NCI-H524 (cell line): ENCODE data around the gene NLGN1.
A peak's percentile ranks its signal among the peaks of the same experiment; 100 is the strongest.

Experiments used
- DNase-seq, 2 experiments: peaks; one replicate each; lab custom pipeline; 2025; lab: John Stamatoyannopoulos, UW

Gene NLGN1

DNA sequence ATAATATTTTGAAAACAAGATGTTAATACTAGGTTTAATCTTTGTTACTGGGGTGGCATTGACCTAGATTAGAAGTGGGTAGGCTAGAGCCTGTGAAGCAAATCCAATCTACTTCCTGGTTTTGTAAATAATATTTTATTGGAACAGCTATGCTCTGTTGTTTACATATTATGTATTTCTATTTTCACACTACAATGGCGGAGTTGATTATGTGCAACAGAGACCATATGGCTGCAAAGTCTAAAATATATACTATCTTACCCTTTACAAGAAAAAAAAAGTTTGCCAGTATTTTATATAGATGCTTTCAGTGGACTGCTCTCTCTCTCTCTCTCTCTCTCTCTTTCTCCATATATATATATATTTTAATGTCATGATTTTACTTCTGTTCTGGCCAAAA lies 244.2 kb downstream of the NLGN1 start:
- no peak for DNase-seq

DNA sequence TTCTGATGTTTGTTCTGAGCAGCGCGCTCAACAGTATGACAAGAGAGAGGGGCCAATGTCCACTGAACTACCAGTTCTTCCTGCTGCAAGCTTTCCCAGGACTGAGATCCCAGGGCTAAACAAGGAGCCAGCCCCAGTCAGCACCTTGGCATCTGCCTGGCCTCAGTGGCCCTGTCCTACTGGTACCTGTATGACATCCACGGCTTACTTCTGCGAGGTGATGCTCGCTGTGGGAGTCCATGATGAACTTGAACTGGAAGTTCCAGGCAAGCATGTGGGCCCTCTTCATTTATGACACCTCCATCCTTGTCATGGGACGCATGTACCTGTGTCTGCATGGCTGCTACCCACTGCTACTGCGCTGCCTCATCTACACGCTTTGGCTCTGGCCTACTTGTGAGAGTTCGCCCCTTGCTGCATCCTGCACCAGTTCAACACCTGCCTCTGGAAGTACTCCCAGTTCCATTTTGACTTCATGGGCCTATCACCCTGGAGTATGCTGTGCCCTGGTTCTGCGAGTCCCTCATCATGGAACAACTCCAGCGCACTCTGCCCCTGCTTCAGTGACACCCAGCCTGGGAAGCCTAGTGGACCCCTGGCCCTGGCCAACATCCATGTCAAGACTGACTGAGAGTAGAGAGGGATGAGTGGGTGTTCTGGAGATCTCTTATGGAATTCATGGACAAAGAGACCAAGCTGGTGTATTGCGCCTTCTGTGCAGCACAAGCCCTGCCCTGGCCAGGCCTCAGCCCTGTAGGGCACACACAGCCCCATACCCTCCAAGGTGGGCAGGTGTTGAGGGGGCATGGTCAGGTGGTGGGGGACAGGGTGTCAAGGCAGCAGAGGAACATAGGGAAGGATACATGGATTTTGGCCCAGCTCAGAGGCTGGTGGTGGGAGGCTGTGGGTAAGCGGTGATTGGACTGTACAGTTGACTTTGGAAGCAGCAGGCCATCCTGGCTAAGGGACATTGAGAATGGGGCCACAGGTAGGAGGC lies 246.8 kb downstream of the NLGN1 start:
- no peak for DNase-seq

DNA sequence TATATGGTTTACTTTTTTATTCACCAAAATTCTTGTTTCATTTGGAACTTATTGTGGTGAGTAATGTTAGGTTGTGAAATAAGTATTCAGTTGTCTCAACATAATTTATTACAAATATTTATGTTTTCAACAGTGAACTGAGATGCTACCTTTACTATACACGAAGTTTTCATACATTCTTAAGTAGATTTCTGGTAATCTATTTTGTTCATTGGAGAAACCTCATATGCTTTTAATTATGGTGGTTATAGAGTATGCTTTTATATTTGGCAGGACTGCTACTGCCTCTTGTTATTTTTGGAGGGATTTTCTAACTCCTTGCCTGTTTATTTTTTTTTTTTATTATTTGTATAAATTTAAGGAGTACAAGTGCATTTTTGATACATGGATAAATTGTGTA lies 253.1 kb downstream of the NLGN1 start:
- no peak for DNase-seq

DNA sequence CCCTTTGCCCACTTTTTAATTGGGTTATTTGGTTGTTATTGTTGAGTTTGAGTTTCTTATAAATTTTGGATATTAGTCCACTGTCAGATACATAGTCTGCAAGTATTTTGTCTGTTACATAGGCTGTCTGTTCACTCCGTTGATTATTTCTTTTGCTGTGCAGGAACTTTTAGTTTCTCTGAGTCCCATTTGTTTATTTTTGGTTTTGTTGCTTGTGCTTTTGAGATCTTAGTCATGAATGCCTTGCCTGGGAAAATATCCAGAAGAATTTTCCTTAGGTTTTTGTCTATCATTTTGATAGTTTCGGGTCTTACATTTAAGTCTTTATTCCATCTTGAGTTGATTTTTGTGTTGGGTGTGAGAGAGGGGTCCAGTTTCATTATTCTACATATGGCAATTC lies 254.5 kb downstream of the NLGN1 start:
- DNase-seq, result no peak

DNA sequence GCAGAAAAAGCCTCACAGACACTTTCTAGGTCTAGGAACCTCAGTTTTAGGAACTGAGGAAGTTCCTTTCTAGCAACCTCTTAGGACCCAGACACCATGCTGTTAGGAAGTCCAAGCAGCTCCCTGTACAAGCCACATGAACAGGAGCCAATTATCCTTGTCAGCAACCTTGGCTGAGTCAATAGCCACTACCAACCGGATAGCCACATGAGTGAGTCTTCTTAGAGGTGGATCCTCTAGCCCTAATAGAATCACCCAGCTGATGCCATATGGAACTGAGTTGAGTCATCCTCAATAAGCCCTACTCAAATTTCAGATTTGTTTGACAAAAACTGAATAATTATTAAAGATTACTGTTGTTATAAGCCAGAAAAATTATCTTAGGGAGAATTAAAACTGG lies 256.2 kb downstream of the NLGN1 start:
- DNase-seq, result peak; percentile 74 to 95

DNA sequence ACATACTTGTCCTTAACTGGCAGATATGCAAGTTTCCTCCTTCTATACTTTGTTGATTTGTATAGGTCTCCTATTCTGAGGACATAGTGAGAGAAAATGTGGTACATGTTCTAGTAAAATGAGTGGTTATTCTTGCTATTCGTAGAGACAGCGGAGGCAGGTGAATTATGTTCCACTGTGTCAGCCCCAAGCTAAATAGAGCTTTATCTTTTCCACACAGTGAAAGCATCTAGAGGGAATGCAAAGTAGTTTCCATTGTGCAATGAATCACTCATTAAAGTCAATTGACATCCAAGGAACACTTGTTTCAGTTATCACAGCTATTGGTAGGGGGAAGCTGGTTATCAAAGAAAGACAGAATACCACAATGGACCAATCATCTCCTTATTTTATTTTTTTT lies 262.4 kb downstream of the NLGN1 start:
- no peak for DNase-seq

DNA sequence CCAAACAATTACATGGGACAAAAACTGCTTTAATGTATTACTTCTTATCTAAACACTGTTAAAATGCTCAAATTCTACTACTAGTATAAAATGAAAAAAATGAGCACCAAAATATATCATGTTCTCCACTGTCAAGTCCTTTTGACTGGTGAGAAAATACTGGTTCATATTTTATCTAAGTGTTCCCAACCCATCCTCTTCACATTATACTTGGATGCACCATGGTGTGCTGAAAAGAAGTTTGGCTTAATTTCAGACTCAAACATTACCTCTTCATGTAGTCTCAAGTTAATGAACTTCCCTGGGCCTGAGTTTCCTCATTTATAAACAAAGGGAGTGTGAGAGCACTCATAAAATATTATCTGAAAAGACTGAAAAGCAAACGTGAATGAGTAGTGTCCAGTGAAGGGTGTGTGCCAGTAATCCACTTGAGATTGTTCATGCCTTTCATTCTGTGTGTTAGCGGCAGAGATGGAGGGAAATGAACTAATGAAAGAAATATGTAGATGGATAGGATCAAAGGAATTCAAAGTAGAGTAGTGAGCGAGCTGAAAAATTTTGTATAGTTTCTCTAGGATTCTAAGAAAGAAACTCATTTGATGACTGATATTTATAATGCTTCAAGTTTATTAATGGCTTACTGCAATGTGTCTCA lies 263.2 kb downstream of the NLGN1 start:
- DNase-seq, result no peak

DNA sequence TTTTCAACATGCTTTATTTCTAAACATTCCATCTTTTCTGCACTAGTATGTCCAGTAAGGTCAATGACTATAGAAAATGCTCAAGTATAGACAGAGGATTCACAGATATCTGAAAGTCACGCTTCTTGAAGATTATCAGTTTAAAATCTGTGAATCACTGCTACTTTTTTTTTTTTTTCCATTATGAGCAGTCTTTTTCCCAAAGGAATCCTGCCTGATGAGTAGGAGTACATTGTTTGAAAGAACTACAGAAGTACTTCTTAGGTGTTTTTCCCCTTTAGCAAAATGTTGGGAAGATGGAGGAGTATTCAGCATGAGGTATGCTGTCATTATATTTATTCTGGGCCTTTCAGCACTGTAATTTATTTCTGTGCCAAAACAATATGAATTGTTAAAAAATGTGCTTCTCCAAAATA lies 266.2 kb downstream of the NLGN1 start:
- no peak for DNase-seq

DNA sequence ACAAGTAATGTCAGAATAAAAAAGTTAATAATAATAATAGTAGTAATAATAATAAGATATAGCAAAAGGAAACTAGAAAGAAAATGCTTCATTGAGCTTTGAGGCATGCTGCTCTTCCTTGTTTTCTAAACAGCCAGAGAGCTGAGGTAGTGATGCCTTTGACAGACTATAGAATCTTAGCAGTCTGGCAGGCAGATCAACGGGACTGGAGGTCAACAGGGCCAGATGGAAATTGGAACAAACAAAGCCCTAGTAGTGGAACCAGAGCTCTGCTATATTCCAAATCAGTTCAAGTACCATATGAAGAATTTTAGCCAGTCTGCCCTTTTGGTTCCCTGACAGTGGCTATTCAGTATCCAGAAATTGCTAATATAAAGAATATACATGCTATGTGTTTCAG lies 278.6 kb downstream of the NLGN1 start:
- peak in 1 of 2 experiments; percentile 63 for DNase-seq

DNA sequence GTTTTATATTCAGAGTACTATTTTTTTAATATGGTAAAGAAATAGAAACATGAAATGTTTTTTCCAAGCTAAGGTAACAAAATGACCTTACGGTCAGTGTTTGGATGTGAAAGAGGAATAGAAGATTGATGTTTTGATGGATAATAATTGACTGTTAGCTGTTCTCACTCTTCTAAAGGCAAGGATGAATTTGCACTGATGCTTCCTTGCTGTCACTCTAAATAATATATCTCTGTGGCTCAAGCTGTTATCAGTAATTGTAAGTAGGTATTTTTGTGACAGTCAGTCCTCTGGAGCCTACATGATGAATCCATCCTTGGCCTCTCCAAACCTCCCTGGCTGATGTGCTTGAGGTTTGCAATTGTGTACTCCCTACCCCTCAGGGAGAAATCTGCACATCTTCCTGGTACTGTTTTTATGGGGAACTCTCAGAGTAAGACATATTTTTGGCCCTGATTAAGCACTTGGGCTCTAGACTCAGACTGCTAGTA lies 283.7 kb downstream of the NLGN1 start:
- DNase-seq, result no peak

DNA sequence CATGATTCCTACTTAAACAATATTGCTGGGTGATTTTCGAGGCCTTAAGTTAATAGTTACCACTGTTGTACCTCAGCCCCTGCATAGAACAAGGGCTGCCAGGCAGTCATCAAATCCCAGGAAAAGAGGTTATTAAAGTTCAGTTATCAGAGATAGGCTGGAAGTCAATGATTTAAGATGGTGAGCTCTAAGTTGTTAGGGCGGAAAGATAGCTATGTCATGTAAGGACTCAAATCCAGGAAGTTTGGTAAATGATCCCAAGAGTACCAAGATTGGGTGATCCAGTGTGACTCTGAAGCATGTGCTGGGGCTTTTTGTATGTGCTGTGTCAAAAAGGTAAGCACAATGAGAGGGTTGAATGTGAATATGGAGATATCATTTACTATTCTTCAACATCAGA lies 287.9 kb downstream of the NLGN1 start:
- DNase-seq, result no peak

DNA sequence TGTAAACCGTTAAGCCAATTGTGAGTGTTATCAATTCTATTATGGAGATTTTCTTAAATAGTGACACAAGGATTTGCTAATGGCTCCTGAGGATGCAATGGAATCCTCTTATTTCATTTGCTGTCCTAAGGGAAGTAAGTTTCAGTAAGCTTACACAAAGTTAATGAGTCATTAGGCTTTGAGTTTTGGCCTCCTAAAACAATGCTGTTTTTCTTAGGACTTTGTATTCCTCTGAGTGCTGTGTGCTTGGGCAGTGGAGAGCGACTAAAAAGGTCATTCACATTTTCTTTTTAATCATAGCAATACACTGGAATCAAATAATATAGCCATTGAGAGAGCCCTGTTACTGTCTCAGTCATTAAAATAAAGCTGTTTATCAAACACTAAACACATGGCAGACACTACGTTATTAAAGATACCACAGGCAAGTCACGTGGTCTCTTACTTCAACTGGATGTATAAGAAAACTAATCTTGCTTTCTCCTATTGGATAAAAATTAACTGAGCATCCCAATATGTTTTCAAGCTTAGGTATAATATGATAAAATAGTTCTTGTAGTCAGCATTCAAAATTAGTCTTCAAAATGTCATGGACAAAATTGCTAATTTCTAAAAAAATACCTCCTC lies 290.8 kb downstream of the NLGN1 start:
- DNase-seq, result no peak

DNA sequence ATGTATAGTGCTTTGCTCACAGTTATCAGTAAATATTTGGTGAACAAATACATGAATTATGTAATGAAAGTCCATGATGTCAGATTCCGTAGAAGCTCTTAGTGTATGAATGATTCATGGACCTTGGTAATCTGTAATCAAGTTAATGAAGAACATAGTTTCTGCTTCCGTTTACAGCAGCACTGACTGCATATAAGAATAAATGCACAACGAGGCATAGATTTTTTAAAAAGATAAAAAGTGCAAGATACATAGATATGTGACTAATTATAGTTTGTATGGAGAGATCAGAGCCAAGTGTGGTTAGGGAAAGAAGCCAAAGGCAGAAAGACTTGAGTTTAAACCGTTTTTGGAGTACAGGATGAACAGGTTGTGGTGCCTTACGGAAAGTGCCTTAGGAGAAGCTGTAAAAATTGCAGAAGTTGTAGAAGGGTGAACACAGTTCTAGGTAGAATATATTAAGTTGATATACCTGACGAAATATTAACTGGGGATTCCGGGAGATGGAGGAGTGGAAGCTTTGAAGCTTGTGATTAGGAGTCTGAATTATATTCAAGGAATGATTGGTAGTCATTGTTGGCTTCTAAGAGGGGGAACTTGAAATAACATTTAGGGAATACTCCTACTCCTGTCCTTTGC lies 293.1 kb downstream of the NLGN1 start:
- no peak for DNase-seq

DNA sequence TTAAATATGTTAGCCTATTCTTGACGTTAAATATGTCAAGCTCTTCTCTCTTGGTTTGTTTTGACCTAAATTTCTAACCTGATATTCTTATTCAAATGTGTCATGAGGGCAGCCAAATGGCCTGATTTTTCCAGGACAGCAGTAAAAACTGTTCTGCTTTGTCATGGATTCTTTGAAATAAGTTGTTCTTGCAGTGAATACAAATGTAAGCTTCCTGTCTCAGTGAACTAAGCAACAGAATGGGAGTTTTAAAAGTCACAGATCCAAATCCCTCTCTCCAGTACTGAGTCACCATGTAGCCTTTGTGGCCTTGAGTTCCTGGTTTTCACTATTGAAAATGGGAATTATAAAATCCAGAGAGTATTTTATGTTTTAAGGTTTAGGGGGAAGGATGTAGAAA lies 301.8 kb downstream of the NLGN1 start:
- no peak for DNase-seq

DNA sequence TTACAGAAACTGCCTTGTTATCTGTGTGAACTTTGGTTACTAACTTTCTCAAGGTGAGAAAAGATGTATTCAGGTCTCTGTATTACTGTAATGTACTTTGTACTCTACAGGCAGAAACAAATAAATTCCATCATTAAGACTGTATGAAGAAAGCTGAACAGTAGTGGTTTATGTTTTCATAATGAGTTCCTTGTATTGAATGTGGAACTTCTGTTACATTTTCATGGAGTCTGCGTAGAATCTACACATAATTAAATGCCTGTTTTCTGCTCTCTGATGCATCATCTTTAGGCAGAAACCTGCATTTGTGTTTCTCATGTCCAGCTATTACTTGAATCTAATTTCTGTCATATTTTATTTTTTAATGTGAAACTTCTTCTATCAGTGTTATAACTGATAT lies 302.8 kb downstream of the NLGN1 start:
- no peak for DNase-seq

DNA sequence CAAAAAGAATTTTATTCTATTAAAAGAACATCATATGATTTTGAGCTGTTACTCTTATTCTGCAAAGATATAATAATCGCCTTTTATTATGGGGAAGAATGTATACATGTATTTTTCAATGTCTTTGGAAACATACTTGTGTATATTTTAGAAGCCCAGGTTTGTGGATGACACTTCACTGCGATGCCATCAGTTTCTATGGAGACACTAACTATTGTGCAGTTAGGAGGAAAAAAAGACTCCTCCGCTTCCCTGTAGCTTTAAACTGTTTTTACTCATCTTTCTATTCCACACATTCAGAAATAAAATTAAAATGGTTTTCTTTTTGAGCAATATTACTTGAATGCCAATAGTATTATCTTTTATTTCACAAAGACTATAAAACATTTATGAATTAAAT lies 305.0 kb downstream of the NLGN1 start:
- no peak for DNase-seq

DNA sequence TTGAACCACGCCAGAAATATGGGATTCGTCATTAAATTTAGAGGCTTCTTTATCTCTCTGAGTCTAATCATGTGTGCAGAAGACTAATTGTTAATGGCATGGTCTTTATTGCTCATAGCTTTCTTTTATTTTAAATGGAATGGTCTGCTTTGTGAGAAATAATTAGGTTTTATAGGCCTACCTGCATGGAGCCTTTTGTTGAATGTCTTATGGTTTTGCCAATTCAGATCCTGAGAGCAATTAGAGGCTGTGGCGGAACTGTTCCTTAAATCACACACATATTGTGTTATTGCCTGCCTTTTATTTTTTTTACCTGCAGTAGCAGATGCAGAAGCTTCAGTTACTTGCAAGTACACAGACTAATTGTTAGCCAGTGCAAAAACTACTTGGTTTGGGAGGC lies 306.2 kb downstream of the NLGN1 start:
- DNase-seq, result no peak

DNA sequence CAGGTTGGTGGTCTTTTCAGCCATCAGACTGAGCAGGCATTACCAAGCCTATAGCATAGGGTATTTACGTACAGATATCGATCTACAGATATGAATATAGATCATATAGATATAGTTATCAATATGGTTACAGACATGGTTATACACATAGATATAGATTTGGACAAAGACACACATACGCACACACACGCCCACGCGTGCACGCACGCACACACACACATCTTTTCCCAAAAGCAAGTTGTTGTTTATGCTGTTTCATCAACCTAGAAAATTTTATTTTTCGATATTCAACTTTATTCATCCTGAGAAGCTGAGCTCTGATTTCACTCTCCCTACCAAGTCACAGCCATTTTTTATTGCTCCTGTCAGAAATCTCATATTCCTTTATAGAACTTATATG lies 309.1 kb downstream of the NLGN1 start:
- DNase-seq, result no peak

DNA sequence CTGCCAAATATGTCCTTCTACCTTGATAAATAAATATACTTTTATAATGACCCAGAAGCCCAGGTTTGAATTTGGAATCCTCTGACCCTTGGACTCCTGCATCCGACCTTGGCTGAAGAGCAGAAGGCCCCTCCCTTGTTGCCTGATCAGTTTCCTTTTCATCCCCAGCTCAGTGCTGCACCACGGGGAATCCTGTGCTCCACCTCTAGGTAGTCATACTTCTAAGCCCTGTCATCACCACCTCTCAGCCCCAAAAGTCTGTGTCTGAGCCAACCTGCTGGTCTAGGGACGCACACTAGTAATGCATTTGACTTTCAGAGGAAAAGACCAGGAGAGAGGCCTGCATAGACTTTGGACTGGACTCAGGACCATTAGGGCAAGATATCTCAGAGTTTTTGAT lies 310.6 kb downstream of the NLGN1 start:
- no peak for DNase-seq

DNA sequence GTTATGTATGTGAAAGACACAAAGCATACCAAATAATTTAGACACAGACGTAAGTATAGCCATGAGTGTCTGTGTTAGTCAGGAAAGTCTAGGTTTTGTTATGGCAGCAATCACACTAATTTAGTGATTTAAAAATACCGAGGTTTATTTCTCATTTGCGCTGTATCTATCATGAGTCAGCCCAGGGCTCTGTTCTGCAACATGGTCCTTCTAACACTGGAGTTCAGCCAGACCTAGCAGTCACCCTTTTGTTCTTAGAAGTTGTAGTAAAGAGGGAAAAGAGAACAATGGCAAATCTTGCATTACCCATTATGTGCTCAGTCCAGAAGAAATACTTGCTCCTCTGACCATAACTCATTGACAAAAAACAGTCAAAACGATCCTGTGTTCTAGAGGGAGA lies 311.5 kb downstream of the NLGN1 start:
- DNase-seq, result no peak

DNA sequence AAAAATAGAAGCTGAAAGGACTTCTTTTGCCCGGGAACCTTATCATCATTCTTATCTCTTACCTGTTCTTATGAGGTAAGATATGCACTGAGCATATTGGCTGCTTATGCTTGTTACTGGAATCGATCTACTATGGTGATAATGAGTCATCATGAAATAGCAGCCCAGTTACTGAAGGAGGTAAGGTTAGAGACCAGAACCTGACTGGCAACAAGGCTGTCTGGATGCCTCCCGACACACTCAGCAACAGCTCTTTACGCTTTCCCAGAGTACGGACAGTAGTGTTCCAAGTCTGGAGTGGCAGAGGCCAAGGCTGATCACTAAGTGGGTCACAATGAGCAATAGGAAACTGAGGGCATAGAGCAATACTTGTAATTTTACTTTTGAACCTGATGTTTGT lies 314.1 kb downstream of the NLGN1 start:
- DNase-seq, result no peak

DNA sequence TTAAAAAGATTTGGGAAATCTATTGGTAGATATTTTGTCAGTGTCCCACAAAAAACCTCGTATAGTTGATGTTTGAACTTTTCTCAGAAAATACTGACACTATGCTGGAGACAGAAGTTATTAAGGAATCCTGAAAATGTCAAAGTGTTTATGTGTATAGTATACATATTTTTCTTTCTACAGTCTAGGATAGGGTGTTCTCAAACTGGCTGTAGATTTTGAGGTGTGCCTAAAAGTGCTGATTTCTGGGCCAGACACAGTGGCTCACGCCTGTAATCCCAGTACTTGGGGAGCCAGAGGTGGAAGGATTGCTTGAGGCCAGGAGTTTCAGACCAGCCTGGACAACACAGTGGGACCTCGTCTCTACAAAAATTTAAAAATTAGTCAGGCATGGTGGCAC lies 322.0 kb downstream of the NLGN1 start:
- no peak for DNase-seq
